GM23338 (cell line): ENCODE data around the gene PDE4B. TPM values are rescaled to one million over a fixed set of nuclear protein-coding genes. Genes with fewer than 3 reads are reported as not detected.

Source experiments
- ATAC-seq: fragments of 200-7000 bp; cut with Tn5 transposase; 3 replicates; pipeline ENCODE4 v1.9.1; 2020
- DNase-seq: peaks from one replicate; pipeline ENCODE4 v3.0.0-alpha.2; 2015; ENCODE audit warnings: low spot score
- H2AFZ ChIP-seq: fragments of 200-600 bp; sonication (generic); 2 replicates; pipeline ENCODE4 v1.8.0; 2016; ENCODE audit warnings: antibody characterized with exemption, mild to moderate bottlenecking, moderate library complexity
- H3F3A ChIP-seq: fragments of 200-600 bp; sonication (generic); replicated peaks from 2 replicates; pipeline ENCODE4 v1.8.0; 2017; ENCODE audit warnings: antibody characterized with exemption, mixed run types, low read depth
- H3K27ac ChIP-seq: fragments of 200-600 bp; sonication (generic); 2 replicates; pipeline ENCODE4 v1.6.1; 2016; ENCODE audit warnings: low read depth
- H3K27me3 ChIP-seq: fragments of 200-600 bp; sonication (generic); 2 replicates; pipeline ENCODE4 v1.8.0; 2016; ENCODE audit warnings: mild to moderate bottlenecking, mixed run types, moderate library complexity; ENCODE audit not compliant: insufficient read depth
- H3K36me3 ChIP-seq: fragments of 200-600 bp; sonication (generic); 2 replicates; pipeline ENCODE4 v1.8.0; 2016; ENCODE audit warnings: mild to moderate bottlenecking; ENCODE audit not compliant: insufficient read depth
- H3K4me1 ChIP-seq: fragments of 200-600 bp; sonication (generic); 2 replicates; pipeline ENCODE4 v1.8.0; 2016; ENCODE audit warnings: mild to moderate bottlenecking, moderate library complexity; ENCODE audit not compliant: insufficient read depth
- H3K4me2 ChIP-seq: fragments of 200-600 bp; sonication (generic); 2 replicates; pipeline ENCODE4 v1.7.1; 2017; ENCODE audit warnings: mixed run types
- H3K4me3 ChIP-seq: fragments of 200-600 bp; sonication (generic); 2 replicates; pipeline ENCODE4 v1.6.1; 2016; ENCODE audit warnings: mixed run types
- H3K79me2 ChIP-seq: fragments of 200-600 bp; sonication (generic); replicated peaks from 2 replicates; pipeline ENCODE4 v1.8.0; 2017; ENCODE audit warnings: mild to moderate bottlenecking; ENCODE audit not compliant: insufficient read depth
- H3K9me2 ChIP-seq: fragments of 200-600 bp; sonication (generic); 2 replicates; pipeline ENCODE4 v1.8.0; 2017; ENCODE audit not compliant: insufficient read depth
- H4K20me1 ChIP-seq: fragments of 200-600 bp; sonication (generic); replicated peaks from 2 replicates; pipeline ENCODE4 v1.8.0; 2017; ENCODE audit warnings: mild to moderate bottlenecking; ENCODE audit not compliant: insufficient read depth
- H3K27ac Mint-ChIP-seq: 2 replicates; pipeline ENCODE4 v1.8.0; 2020; ENCODE audit warnings: inconsistent platforms, mild to moderate bottlenecking, moderate library complexity, mixed read lengths
- H3K27me3 Mint-ChIP-seq: 3 replicates; pipeline ENCODE4 v1.8.0; 2022; ENCODE audit warnings: low read depth, mild to moderate bottlenecking, moderate library complexity, mixed read lengths, inconsistent platforms; ENCODE audit not compliant: insufficient read depth, poor library complexity
- H3K36me3 Mint-ChIP-seq: 3 replicates; pipeline ENCODE4 v1.8.0; 2021; ENCODE audit warnings: low read depth, mild to moderate bottlenecking, inconsistent platforms, moderate library complexity, mixed read lengths
- H3K4me1 Mint-ChIP-seq: 3 replicates; pipeline ENCODE4 v1.8.0; 2020; ENCODE audit warnings: mild to moderate bottlenecking, inconsistent platforms, mixed read lengths
- H3K4me3 Mint-ChIP-seq: 3 replicates; pipeline ENCODE4 v1.8.0; 2021; ENCODE audit warnings: moderate library complexity, mild to moderate bottlenecking, inconsistent platforms, mixed read lengths
- H3K9me3 Mint-ChIP-seq: 3 replicates; pipeline ENCODE4 v1.8.0; 2020; ENCODE audit warnings: moderate library complexity, mild to moderate bottlenecking, inconsistent platforms, mixed read lengths
- CREB1 ChIP-seq: fragments of 250-450 bp; sonication (Bioruptor Pico); IDR thresholded peaks from 2 replicates; pipeline ENCODE4 v1.5.0; 2020; ENCODE audit warnings: low read depth, mild to moderate bottlenecking, moderate library complexity
- ETS1 ChIP-seq: IDR thresholded peaks from 2 replicates; pipeline ENCODE4 v1.6.1; 2016; ENCODE audit warnings: antibody characterized with exemption
- EZH2 ChIP-seq: fragments of 200-600 bp; sonication (generic); IDR thresholded peaks from one replicate; pipeline ENCODE4 v1.8.0; 2017; ENCODE audit warnings: antibody characterized with exemption, mild to moderate bottlenecking, low read depth; ENCODE audit not compliant: unreplicated experiment
- EZH2phosphoT487 ChIP-seq: fragments of 200-600 bp; sonication (generic); IDR thresholded peaks from one replicate; pipeline ENCODE4 v1.8.1; 2018; ENCODE audit warnings: antibody characterized with exemption; ENCODE audit not compliant: unreplicated experiment
- JUNB ChIP-seq: IDR thresholded peaks from one replicate; pipeline ENCODE4 v1.6.1; 2016; ENCODE audit warnings: antibody characterized with exemption; ENCODE audit not compliant: unreplicated experiment
- NANOG ChIP-seq: IDR thresholded peaks from 2 replicates; pipeline ENCODE4 v1.6.1; 2016; ENCODE audit warnings: antibody characterized with exemption, borderline replicate concordance
- POLR2AphosphoS5 ChIP-seq: IDR thresholded peaks from 2 replicates; pipeline ENCODE4 v1.6.1; 2016; ENCODE audit warnings: antibody characterized with exemption, low read depth
- STAT1 ChIP-seq: IDR thresholded peaks from one replicate; pipeline ENCODE4 v1.6.1; 2016; ENCODE audit warnings: antibody characterized with exemption; ENCODE audit not compliant: unreplicated experiment
- ZNF114 ChIP-seq: fragments of 250-450 bp; sonication (Bioruptor Pico); IDR thresholded peaks from 2 replicates; pipeline ENCODE4 v1.5.0; 2020; ENCODE audit warnings: mild to moderate bottlenecking, moderate library complexity
- ZNF331 ChIP-seq: fragments of 250-450 bp; sonication (Bioruptor Pico); IDR thresholded peaks from 2 replicates; pipeline ENCODE4 v1.5.0; 2020; ENCODE audit warnings: low read depth, mild to moderate bottlenecking, moderate library complexity
- polyA plus RNA-seq: library from polyadenylated mRNA; unstranded; fragments of >200 nt; fragmentation: Nextera tagmentation; extraction: Ambion mirVana; gene quantifications from 2 replicates; pipeline ENCODE4 v1.2.1, GENCODE V29; 2016
- total RNA-seq: library from RNA; depleted of rRNA; stranded (reverse); fragments of >200 nt; shearing (Covaris generic); gene quantifications from 2 replicates; pipeline ENCODE4 v1.2.3, GENCODE V29; 2014
- TF ChIP-seq, protein P1 (sequence below): fragments of 250-450 bp; sonication (Bioruptor Pico); IDR thresholded peaks from 2 replicates; pipeline ENCODE4 v1.5.0; 2020; ENCODE audit warnings: mild to moderate bottlenecking, moderate library complexity
- TF ChIP-seq, protein P2 (sequence below): IDR thresholded peaks from one replicate; pipeline ENCODE4 v1.6.1; 2018; ENCODE audit warnings: antibody characterized with exemption; ENCODE audit not compliant: unreplicated experiment
- TF ChIP-seq, protein P3 (sequence below), 2 experiments: fragments of 200-600 bp in 1 of 2; sonication (generic) in 1 of 2; conservative IDR thresholded peaks; 2 replicates each; pipeline versions ENCODE4 v1.5.1 to v1.6.1; 2016 to 2017; ENCODE audit warnings: antibody characterized with exemption in 2 of 2, low read depth in 2 of 2, mild to moderate bottlenecking in 2 of 2, moderate library complexity in 1 of 2

PDE4B gene
- total and polyA plus RNA-seq, 2 experiments from 2014 or later: 14.0 to 25.6 TPM

DNA sequence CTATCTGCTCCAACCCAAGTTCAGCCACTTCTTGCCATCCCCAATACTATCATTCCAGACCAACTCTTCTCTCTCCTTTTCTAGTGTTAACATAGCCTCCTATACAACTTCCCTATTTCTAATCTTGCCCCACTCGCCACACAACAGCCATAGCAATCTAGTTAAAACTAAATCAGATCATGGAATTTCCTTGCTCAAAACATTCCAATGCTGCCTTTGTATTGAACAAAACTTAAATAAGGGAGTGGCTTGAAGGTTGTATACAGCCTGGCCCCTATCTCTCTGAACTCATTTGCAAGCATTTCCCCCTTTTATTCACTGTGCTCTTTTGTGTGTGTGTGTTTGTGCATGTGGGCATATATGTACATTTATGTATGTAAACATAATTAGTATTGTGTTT is 623.2 kb downstream of the PDE4B start:
- Mint-ChIP-seq H3K27me3 (no peaks in the 10 kb centered on the region), H3K4me1 (no peaks in the 10 kb centered on the region), H3K27ac (no peak overlapping the region), H3K36me3 (peaks cover 21% of the 10 kb centered on the region; the same call in 2 of the 3 replicates), H3K9me3 (peaks cover 38% of the 10 kb centered on the region), H3K4me3 (no peak overlapping the region)
- ATAC-seq (no peak), DNase-seq (no peak)
- TF ChIP-seq ZNF331 (CRISPR knock-in tag) (no peak), EZH2 (no peak), CREB1 (no peak), ZNF114 (CRISPR knock-in tag) (no peak), EZH2phosphoT487 (no peak), NANOG (no peak), STAT1 (no peak), JUNB (no peak), ETS1 (no peak), POLR2AphosphoS5 (no peak)
- TF ChIP-seq, protein P1, sequence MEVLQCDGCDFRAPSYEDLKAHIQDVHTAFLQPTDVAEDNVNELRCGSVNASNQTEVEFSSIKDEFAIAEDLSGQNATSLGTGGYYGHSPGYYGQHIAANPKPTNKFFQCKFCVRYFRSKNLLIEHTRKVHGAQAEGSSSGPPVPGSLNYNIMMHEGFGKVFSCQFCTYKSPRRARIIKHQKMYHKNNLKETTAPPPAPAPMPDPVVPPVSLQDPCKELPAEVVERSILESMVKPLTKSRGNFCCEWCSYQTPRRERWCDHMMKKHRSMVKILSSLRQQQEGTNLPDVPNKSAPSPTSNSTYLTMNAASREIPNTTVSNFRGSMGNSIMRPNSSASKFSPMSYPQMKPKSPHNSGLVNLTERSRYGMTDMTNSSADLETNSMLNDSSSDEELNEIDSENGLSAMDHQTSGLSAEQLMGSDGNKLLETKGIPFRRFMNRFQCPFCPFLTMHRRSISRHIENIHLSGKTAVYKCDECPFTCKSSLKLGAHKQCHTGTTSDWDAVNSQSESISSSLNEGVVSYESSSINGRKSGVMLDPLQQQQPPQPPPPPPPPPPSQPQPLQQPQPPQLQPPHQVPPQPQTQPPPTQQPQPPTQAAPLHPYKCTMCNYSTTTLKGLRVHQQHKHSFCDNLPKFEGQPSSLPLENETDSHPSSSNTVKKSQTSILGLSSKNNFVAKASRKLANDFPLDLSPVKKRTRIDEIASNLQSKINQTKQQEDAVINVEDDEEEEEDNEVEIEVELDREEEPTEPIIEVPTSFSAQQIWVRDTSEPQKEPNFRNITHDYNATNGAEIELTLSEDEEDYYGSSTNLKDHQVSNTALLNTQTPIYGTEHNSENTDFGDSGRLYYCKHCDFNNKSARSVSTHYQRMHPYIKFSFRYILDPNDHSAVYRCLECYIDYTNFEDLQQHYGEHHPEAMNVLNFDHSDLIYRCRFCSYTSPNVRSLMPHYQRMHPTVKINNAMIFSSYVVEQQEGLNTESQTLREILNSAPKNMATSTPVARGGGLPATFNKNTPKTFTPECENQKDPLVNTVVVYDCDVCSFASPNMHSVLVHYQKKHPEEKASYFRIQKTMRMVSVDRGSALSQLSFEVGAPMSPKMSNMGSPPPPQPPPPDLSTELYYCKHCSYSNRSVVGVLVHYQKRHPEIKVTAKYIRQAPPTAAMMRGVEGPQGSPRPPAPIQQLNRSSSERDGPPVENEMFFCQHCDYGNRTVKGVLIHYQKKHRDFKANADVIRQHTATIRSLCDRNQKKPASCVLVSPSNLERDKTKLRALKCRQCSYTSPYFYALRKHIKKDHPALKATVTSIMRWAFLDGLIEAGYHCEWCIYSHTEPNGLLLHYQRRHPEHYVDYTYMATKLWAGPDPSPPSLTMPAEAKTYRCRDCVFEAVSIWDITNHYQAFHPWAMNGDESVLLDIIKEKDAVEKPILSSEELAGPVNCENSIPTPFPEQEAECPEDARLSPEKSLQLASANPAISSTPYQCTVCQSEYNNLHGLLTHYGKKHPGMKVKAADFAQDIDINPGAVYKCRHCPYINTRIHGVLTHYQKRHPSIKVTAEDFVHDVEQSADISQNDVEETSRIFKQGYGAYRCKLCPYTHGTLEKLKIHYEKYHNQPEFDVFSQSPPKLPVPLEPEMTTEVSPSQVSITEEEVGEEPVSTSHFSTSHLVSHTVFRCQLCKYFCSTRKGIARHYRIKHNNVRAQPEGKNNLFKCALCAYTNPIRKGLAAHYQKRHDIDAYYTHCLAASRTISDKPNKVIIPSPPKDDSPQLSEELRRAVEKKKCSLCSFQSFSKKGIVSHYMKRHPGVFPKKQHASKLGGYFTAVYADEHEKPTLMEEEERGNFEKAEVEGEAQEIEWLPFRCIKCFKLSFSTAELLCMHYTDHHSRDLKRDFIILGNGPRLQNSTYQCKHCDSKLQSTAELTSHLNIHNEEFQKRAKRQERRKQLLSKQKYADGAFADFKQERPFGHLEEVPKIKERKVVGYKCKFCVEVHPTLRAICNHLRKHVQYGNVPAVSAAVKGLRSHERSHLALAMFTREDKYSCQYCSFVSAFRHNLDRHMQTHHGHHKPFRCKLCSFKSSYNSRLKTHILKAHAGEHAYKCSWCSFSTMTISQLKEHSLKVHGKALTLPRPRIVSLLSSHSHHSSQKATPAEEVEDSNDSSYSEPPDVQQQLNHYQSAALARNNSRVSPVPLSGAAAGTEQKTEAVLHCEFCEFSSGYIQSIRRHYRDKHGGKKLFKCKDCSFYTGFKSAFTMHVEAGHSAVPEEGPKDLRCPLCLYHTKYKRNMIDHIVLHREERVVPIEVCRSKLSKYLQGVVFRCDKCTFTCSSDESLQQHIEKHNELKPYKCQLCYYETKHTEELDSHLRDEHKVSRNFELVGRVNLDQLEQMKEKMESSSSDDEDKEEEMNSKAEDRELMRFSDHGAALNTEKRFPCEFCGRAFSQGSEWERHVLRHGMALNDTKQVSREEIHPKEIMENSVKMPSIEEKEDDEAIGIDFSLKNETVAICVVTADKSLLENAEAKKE: no peak
- TF ChIP-seq, protein P2, sequence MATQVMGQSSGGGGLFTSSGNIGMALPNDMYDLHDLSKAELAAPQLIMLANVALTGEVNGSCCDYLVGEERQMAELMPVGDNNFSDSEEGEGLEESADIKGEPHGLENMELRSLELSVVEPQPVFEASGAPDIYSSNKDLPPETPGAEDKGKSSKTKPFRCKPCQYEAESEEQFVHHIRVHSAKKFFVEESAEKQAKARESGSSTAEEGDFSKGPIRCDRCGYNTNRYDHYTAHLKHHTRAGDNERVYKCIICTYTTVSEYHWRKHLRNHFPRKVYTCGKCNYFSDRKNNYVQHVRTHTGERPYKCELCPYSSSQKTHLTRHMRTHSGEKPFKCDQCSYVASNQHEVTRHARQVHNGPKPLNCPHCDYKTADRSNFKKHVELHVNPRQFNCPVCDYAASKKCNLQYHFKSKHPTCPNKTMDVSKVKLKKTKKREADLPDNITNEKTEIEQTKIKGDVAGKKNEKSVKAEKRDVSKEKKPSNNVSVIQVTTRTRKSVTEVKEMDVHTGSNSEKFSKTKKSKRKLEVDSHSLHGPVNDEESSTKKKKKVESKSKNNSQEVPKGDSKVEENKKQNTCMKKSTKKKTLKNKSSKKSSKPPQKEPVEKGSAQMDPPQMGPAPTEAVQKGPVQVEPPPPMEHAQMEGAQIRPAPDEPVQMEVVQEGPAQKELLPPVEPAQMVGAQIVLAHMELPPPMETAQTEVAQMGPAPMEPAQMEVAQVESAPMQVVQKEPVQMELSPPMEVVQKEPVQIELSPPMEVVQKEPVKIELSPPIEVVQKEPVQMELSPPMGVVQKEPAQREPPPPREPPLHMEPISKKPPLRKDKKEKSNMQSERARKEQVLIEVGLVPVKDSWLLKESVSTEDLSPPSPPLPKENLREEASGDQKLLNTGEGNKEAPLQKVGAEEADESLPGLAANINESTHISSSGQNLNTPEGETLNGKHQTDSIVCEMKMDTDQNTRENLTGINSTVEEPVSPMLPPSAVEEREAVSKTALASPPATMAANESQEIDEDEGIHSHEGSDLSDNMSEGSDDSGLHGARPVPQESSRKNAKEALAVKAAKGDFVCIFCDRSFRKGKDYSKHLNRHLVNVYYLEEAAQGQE: no peak
- TF ChIP-seq, protein P3, sequence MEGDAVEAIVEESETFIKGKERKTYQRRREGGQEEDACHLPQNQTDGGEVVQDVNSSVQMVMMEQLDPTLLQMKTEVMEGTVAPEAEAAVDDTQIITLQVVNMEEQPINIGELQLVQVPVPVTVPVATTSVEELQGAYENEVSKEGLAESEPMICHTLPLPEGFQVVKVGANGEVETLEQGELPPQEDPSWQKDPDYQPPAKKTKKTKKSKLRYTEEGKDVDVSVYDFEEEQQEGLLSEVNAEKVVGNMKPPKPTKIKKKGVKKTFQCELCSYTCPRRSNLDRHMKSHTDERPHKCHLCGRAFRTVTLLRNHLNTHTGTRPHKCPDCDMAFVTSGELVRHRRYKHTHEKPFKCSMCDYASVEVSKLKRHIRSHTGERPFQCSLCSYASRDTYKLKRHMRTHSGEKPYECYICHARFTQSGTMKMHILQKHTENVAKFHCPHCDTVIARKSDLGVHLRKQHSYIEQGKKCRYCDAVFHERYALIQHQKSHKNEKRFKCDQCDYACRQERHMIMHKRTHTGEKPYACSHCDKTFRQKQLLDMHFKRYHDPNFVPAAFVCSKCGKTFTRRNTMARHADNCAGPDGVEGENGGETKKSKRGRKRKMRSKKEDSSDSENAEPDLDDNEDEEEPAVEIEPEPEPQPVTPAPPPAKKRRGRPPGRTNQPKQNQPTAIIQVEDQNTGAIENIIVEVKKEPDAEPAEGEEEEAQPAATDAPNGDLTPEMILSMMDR (conservative IDR thresholded peaks at IDR 0.05; ENCODE audit: low read depth in 2 of 2): no peak
- H3K27me3 ChIP-seq: no peaks in the 10 kb centered on the region
- no peak overlapping the region for H3K4me2 ChIP-seq
- H3K9me2 ChIP-seq: 0 out of 2 replicates have a peak, but pooled peaks cover 6% of the 10 kb centered on the region
- H2AFZ ChIP-seq: no peak overlapping the region
- no peaks in the 10 kb centered on the region for H3F3A ChIP-seq
- H3K79me2 ChIP-seq: no peaks in the 10 kb centered on the region
- no peaks in the 10 kb centered on the region for H3K4me1 ChIP-seq
- no peak overlapping the region for H3K4me3 ChIP-seq
- no peaks in the 10 kb centered on the region for H4K20me1 ChIP-seq
- no peaks in the 10 kb centered on the region for H3K36me3 ChIP-seq
- H3K27ac ChIP-seq: no peak overlapping the region
